GM18517 (cell line): ENCODE data around the gene SIK3.
"Not testable (repeated sequence)": the region's sequence is repeated elsewhere in the genome, so short reads cannot be mapped to it uniquely, and the experiment has no call there.

Source experiments
- ATAC-seq: cut with Tn5 transposase; IDR thresholded peaks from one replicate; pipeline ENCODE4 v1.9.1; 2021; ENCODE audit warnings: mild to moderate bottlenecking, moderate library complexity; ENCODE audit not compliant: unreplicated experiment

SIK3 gene

DNA sequence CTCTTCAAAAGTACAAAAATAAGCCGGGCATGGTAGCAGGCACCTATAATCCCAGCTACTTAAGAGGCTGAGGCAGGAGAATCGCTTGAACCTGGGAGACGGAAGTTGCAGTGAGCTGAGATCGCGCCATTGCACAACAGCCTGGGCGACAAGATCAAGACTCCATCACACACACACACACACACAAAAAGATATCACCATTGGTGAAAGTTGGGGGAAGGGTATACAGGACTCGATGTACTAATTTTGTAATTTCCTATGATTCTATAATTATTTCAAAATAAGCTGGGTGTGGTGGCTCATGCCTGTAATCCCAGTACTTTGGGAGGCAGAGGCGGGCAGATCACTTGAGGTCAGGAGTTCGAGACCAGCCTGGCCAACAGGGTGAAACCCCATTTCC lies 48.1 kb downstream of the SIK3 start:
- not testable (repeated sequence) for ATAC-seq

DNA sequence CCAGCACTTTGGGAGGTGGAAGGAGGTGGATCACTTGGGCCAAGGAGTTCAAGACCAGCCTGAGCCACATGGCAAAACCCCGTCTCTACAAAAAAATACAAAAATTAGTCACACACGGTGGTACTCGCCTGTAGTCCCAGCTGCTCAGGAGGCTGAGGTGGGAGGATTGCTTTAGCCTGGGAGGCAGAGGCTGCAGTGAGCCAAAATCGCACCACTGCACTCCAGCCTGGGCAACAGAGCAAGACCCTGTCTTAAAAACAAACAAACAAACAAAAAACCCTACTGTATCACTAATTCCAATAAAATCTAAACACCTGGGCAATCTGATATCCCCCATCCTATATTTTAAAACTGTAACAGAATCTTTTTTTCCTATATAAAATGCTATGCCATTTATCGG lies 51.6 kb downstream of the SIK3 start:
- ATAC-seq, result not testable (repeated sequence)

DNA sequence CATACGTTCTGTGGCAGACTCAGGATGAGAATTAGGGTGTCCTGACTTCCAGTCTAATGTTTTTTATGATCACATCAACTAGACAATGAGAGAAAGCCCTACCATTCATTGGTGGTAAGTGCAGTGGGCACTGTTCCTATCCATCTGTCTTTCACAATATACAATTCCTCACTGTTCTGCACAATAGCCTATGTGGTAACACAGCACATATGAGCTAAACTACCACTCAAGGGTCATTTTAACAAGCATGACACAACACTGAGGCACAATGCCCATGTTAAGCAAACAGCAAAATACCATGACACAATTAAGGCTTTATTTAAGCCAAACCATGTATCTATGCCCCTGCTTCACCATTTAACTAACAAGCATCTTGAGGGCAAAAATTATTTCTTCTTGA lies 52.3 kb downstream of the SIK3 start:
- no peak for ATAC-seq

DNA sequence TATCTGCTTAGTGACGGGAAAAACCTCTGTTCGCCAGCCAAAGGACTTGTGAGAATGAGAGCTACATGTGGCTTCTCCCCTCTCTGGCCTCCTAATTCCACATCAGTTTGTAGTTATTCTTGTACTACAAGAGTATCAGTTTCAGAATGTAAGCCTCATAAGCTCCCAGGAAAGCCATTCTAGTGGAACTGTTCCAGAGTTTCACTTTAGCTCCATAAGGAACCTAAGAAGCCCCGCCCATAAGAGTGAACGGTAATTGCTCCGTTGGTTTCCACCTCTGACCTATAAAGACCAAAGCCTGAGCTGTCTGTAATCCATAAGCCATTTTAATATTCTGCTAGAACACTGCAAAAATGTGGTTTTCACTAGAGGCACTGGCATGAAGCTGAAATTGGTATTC lies 53.0 kb downstream of the SIK3 start:
- no peak for ATAC-seq

DNA sequence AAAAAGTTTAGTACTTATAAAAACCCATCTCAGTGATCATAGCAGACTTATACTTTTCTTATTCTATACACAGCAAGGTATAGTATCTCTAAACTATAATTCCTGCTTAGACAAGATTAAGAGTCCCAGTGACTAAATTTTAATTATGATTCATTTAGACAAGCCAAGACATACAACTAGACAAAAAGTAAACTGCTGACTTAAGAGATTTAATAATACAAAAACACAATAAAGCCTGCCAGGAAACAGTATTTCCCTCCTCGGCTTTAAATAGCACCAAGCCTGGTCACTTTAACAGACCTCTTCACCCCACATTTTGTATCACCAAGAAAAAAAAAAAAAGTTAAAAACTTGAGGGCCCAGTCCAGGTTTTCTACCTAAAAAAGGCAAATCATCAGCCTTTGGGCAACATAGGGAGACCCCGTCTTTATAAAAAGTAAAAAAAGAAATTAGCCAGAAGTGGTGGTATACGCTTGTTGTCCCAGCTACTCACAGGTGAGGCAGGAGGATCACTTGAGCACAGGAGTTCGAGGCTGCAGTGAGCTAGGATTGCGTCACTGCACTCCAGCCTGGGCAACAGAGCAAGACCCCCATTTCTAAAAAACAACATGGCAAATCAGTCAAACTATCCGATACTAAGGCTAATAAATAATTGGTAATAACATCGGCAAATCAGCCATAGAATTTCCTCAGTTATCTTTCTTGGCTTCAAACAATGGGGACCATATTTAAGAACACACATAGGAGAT lies 53.8 kb downstream of the SIK3 start:
- ATAC-seq, result no peak

DNA sequence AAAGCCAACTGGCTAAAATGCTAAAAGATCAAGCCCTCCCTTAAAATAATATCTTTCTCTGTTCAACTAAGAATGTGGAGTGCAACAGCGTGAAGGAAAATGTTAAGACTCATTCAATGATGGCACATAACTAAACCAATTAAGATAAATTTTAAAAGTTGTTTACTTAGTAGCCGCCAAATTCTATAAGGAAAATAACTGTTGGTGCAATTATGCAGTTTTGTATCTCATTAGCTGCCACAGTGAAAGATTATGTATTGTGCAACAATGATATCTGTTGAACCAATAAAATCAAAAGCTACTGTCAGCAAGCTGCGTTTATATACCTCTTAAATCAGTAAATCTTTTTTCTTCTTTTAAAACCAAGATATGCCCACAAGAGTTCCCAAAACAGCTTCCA lies 55.5 kb downstream of the SIK3 start:
- ATAC-seq, result no peak

DNA sequence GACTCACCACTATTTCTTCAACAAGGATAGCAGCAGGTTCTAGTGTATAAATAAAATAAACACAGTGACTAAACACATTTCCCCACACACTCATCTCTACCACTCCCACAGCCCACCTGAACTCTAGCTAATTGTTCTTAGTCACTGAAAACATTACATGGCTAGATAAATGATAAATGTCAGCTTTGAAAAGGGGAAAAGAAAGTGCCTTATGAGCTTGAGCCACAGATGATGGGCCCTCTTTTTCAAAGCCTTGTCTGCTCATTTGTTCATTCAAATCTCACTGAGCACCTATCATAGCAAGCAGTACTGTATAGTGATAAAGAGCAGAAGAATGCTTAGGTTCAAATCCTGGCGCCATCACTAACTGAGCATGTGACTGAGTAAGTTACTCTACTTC lies 58.3 kb downstream of the SIK3 start:
- no peak for ATAC-seq

DNA sequence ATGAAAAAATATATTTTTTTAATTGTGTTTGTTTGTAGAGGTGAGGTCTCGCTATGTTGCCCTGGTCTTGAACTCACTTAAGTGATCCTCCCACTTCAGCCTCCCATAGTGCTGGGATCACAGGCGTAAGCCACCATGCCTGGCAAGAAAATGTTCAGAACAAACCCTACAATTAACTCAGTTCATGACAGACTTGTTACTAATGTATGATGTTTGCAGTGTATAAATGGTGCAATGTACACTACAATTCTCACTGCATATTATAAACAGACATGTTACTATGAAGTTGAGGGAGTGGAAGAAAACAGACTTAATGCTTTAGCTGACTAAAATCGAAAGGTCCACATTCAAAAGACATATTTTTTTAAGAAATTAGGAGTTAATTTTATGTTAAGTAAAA lies 59.0 kb downstream of the SIK3 start:
- ATAC-seq, result no peak

DNA sequence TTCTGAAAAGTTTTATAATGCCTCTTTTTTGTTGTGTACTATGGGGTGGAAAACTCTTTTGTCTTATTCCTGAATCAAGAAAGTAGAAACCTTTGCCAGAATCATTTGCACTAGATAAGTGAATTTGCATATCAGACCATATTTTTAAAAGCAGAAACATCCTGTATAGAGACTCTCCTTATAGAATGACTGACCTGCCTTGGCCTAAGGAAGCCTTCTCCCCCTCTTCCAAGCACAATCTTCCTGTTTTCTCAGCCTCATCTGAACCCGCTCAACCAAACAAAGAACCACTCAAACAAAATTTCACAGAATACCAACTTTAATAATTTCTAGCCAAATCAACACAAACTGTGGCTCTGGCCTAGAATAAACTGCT lies 60.3 kb downstream of the SIK3 start:
- no peak for ATAC-seq

DNA sequence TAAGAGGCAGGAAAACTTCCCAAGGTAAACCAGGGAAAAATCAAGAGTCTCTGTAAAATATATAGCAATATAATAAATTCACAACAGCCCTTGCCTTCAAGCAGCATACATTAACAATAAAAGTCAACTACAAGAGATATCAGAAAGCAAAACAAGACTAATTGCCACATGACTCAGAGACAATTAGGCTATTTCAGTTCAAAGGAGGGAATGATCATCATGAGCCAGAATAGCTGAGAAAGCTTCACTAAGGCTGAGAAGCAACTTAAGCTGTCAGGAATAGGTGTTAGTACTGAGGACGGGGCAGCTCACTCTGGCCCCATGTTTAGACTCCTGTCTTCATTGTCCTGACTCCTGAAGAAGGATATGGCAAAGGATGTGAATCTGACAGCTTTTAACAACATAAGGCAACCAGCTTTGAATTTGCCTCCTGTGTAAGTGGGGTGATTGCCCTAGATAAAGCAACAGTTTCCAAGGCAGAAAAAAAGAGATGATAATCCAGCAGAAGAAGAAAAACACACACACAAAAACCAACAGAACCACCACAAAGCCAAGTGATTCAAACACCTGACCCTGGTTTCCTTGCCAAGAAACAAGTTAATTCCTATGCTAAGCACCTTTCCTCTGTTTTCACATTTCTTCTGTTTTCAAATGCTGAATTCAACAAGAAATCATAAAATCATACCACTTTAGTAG lies 60.8 kb downstream of the SIK3 start:
- ATAC-seq, result no peak

DNA sequence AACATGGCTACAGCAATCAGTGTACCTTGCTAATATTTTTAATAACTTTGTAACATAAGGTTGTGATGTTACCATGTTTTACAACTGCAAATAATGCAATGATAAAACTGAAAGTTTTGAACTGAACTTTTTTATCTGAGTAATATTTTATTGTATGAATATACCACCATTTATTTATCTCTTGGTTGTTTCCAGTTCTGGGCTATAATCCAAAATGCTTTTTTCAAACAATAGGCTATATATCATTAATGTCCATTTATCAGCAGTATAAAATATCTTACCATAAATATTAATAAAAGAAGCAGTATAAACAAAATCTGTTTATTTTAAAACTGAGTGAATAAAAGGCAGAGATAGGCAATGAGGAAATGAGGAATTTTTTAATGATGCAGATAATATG lies 63.3 kb downstream of the SIK3 start:
- ATAC-seq, result no peak

DNA sequence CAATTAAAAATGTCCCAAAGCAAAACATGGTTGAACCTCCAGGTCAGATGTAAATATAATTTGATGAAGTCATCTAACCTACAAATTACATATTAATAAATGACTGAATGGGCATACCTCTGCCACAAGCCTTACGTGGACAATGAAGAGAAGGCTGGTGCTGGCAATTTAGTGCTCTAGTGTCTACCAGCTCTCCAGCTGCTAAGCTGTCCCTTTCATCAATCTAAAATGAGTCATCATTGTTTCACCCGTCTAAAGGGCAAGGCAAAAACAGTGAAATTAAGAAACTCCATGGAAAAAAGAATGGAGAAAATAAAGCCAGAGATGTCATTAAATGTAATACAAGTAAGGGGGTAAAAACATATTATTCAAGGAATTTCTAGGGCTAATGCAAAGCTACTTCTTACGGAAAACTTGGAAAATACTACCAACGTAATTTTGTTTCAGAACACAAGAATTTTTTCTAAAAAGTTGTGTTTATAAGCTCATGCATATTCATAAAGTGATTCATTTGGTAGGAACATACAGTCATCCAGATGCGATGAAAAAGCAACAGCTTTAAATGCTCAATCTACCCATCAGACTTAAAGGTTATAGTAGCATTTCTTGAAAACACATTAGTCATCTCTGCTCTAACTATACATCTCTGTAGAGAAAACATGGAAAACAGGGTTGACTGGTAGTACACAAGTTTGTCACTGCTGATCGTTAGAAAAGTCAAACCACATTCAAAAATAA lies 71.5 kb downstream of the SIK3 start:
- no peak for ATAC-seq

DNA sequence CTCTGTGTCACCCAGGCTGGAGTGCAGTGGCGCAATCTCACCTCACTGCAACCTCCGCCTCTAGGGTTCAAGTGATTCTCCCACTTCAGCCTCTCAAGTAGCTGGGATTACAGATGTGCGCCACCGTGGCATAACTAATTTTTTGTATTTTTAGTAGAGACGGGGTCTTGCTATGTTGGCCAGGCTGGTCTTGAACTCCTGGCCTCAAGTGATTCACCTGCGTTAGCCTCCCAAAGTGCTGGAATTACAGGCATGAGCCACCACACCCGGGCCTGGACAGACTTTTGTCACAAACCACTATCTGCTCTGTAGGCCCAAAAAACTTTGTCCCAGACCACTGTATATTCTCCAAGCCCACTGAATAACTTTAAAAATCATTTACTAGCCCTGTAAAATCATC lies 74.5 kb downstream of the SIK3 start:
- ATAC-seq, result not testable (repeated sequence)

DNA sequence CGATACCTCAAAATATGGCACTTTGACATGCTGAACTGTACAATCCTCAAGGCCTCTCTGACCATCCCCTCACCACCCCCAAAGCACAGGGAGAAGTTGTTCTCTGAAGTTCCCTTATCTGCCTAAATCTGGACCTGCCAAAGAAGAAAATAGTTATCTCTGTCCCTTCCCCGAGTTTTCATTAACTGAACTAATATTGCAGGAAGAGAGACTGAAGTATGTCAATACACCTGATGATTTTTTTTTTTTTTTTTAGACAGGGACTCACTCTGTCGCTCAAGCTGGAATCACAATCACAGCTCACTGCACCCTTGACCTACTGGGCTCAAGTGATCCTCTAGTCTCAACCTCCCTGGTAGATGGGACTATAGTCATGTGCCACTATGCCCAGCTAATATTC lies 75.0 kb downstream of the SIK3 start:
- no peak for ATAC-seq

DNA sequence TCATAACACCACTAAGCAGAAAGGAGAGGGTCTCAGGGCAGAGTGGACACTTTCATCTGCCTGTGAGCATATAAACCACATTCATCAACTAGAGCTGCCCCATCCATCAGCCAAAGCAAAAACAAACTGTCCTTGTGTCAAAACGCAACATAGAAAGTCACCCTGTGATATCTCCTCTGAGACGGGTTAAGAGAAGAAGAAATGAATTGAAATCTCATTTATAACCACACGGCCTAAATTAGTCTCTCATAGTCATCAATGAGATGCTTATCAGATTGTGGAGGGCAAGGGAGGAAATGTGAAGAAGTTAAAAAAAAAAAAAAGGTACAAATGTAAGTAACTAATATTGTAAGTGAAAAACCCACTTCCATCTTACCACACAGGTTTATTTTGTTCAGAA lies 75.7 kb downstream of the SIK3 start:
- no peak for ATAC-seq

DNA sequence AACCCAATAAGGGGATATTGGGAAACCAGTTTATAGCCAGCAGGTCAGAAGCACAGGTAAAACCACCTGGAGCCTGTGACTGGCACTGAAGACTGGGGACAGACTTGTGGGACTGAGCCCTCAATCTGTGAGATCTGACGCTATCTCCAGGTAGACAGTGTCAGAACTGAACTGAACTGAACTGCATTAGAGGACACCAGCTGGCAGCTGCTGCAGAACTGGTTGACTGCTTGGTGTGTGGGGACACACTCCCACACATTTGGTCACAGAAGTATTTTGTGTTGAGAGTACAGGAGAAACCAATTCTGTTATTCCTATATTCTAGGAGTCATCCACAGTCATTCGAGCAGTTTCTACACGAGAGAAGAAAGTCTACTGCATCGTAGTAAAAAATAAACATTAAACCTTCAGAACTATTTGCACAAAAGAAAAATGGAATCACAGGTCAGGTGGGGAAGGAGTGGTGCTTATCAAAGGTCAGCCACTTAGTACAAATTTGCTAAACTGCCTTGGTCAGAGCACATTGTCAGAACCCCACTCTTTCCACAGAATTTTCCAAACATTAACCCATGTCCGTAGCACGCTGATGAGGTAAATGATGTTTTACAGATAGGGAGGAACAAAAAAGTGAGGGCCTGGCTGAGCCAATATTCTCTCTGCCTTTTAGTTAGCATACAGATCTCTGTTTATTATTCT lies 77.2 kb downstream of the SIK3 start:
- ATAC-seq, result no peak

DNA sequence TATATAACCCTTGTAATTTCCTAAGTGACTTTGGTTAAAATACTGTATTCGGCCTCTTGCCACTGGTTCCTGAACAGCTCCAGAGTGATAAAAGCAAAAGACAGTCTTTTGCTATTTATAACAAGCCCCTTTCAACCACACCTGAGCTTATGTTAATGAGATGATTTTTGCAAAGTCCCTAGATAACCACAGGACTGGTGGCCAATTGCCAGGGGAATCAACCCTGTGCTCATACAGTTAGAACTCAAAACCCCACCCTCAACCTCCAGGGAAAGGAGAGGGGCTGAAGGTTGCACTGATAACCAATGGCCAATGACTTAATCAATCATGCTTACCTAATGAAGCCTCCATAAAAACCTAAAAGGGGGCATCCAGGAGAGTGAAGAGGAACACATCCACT lies 77.9 kb downstream of the SIK3 start:
- peak; percentile 53 for ATAC-seq

DNA sequence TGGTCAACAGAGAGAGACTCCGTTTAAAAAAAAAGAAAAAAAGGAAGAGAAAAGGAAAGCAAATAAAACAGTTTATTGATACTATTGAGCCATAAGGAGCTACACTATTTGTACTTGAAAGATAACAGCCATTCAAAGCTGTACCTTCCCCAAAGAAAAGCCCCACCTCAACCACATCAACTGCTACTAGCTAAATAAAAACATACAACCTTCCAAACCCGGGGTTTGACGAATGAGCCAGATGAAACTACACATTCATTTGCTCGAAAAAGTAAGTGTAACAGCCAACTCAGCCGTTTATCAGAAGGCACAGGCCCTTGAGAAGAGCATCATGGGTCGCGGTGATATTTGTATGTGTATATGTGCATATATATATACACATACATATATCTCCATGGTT lies 78.4 kb downstream of the SIK3 start:
- ATAC-seq, result no peak

DNA sequence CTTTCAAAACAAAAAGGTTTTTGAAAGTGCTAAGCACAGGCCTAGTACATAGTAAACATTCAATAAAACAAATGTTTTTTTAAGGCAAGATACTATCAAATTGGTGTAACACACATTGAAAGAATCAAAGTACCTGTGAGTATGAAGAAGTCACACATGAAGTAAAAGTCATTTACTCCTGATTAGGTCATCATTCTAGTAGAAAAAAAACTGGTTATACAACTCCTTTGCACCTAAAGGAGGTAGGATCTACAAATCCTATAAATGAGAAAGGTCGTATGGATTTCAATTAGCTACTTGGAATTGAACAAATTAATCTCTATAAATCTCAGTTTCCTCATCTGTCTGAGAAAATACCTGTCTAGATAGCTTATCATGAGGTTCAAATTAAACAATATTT lies 80.8 kb downstream of the SIK3 start:
- ATAC-seq, result no peak

DNA sequence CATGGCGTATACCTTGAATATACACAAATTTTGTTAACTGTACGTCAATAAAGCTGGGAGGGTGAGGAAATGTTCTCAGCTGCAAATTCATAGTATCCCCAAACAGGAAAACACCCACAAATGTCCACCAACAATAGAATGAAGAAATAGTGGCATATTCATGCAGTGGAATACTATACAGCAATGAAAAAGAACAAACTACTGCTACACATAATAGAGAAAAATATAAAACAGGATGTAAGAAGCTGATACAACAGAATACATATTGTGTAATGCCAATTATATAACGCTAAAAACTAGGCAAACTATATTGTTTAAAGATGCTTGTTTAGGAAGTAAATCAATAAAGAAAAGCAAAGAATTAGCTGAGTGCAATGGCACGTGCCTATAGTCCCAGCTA lies 81.5 kb downstream of the SIK3 start:
- no peak for ATAC-seq

DNA sequence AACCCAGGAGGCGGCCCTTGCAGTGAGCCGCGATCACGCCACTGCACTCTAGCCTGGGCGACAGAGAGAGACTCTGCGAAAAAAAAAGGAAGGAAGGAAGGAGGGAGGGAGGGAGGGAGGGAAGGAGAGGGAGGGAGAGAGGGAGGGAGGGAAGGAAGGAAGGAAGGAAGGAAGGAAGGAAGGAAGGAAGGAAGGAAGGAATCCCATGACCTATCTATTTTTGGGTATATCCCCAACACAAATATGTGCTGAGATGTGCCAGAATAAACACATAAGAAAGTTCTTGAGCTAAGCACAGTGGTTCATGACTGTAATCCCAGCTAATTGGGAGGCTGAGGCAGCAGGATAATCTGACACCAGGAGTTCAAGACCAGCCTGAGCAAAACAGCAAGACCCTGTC lies 82.0 kb downstream of the SIK3 start:
- no peak for ATAC-seq

DNA sequence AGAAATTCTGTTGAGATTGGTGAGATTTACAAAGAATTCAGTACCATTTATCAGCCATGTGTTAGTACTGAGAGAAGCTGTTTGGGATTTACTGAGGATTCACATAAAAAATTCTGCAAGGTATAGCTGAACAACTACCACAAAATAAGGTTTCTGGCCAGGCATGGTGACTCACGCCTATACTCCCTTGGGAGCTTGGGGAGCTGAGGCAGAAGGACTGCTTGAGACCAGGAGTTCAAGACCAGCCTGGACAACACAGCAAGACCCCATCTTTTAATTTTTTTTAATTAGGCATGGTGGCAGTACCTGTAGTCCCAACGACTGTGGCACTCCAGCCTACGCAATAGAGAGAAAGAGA lies 86.7 kb downstream of the SIK3 start:
- no peak for ATAC-seq
